Astrocyte (in vitro differentiated cells and primary cell): ENCODE data around the gene PRKCE. TPM values are rescaled to one million over a fixed set of nuclear protein-coding genes. Genes with fewer than 3 reads are reported as not detected.

Experiments used
- DNase-seq: peaks from one replicate; pipeline ENCODE4 v3.0.0-alpha.2; 2010; ENCODE audit warnings: low read depth
- FAIRE-seq: peaks from 2 replicates; lab custom pipeline; 2011; peaks lifted over from hg19 to GRCh38; lab: Jason Lieb, UNC
- H2AFZ ChIP-seq: 2 replicates; pipeline ENCODE4 v1.6.0; 2012; ENCODE audit warnings: low read depth, low read length, inconsistent platforms
- H3K27ac ChIP-seq: 2 replicates; pipeline ENCODE4 v1.5.1; 2011; ENCODE audit warnings: low read depth, low read length, inconsistent platforms
- H3K27me3 ChIP-seq: 2 replicates; pipeline ENCODE4 v1.6.0; 2011; ENCODE audit warnings: low read length, inconsistent platforms; ENCODE audit not compliant: insufficient read depth
- H3K36me3 ChIP-seq: 2 replicates; pipeline ENCODE4 v1.5.1; 2011; ENCODE audit warnings: low read length, inconsistent platforms; ENCODE audit not compliant: insufficient read depth
- H3K4me1 ChIP-seq: 2 replicates; pipeline ENCODE4 v1.5.1; 2011; ENCODE audit warnings: low read length, inconsistent platforms; ENCODE audit not compliant: insufficient read depth
- H3K4me2 ChIP-seq: 2 replicates; pipeline ENCODE4 v1.6.0; 2012; ENCODE audit warnings: low read length, inconsistent platforms
- H3K4me3 ChIP-seq: 2 replicates; pipeline ENCODE4 v1.5.1; 2011; ENCODE audit warnings: low read depth, mild to moderate bottlenecking, low read length, inconsistent platforms; ENCODE audit not compliant: insufficient read depth
- H3K79me2 ChIP-seq: 2 replicates; pipeline ENCODE4 v1.6.0; 2012; ENCODE audit warnings: mild to moderate bottlenecking, low read length, inconsistent platforms; ENCODE audit not compliant: insufficient read depth
- H3K9ac ChIP-seq: 2 replicates; pipeline ENCODE4 v1.6.0; 2012; ENCODE audit warnings: mild to moderate bottlenecking, low read length, inconsistent platforms
- H3K9me3 ChIP-seq: 2 replicates; pipeline ENCODE4 v1.5.1; 2012; ENCODE audit warnings: low read depth, mild to moderate bottlenecking, low read length, inconsistent platforms; ENCODE audit not compliant: insufficient read depth
- H4K20me1 ChIP-seq: 2 replicates; pipeline ENCODE4 v1.6.0; 2012; ENCODE audit warnings: low read length, inconsistent platforms; ENCODE audit not compliant: insufficient read depth
- H3K27ac Mint-ChIP-seq: one replicate; pipeline ENCODE4 v1.8.0; 2021; ENCODE audit warnings: mild to moderate bottlenecking, mixed read lengths; ENCODE audit not compliant: unreplicated experiment
- H3K27me3 Mint-ChIP-seq: one replicate; pipeline ENCODE4 v1.8.0; 2021; ENCODE audit warnings: low read depth, mixed read lengths; ENCODE audit not compliant: unreplicated experiment
- H3K36me3 Mint-ChIP-seq: one replicate; pipeline ENCODE4 v1.8.0; 2021; ENCODE audit warnings: low read depth, mixed read lengths; ENCODE audit not compliant: unreplicated experiment
- H3K4me1 Mint-ChIP-seq: one replicate; pipeline ENCODE4 v1.8.0; 2021; ENCODE audit warnings: low read depth, mixed read lengths; ENCODE audit not compliant: unreplicated experiment
- H3K4me3 Mint-ChIP-seq: one replicate; pipeline ENCODE4 v1.8.0; 2021; ENCODE audit warnings: mild to moderate bottlenecking, moderate library complexity, mixed read lengths; ENCODE audit not compliant: unreplicated experiment
- H3K9me3 Mint-ChIP-seq: one replicate; pipeline ENCODE4 v1.8.0; 2021; ENCODE audit warnings: mild to moderate bottlenecking, mixed read lengths; ENCODE audit not compliant: unreplicated experiment
- CTCF ChIP-seq: IDR thresholded peaks from 2 replicates; pipeline ENCODE4 v1.5.1; 2011; ENCODE audit warnings: low read depth, mild to moderate bottlenecking, inconsistent platforms, low read length, moderate library complexity; ENCODE audit not compliant: insufficient read depth
- EZH2 ChIP-seq: IDR thresholded peaks from 2 replicates; pipeline ENCODE4 v1.6.1; 2012; ENCODE audit warnings: mild to moderate bottlenecking, low read length, inconsistent platforms; ENCODE audit not compliant: insufficient read depth
- total RNA-seq: library from RNA; stranded (reverse); gene quantifications from 2 replicates; pipeline ENCODE4 v1.2.1, GENCODE V29; 2021

Gene PRKCE
- total RNA-seq, 1 donor from 2014 or later: 12.8 TPM

GRCh38 chr2:45796500-45796899 is 145.0 kb downstream of the PRKCE start:
- Mint-ChIP-seq H3K4me1 (no peaks in the 10 kb centered on the region), H3K36me3 (no peaks in the 10 kb centered on the region), H3K27me3 (peaks cover 20% of the 10 kb centered on the region), H3K4me3 (no peak overlapping the region), H3K9me3 (no peaks in the 10 kb centered on the region), H3K27ac (no peak overlapping the region)
- Histone ChIP-seq H3K27me3 (no peaks in the 10 kb centered on the region), H3K27ac (no peak overlapping the region), H3K9me3 (no peaks in the 10 kb centered on the region), H2AFZ (no peak overlapping the region), H4K20me1 (peaks cover 23% of the 10 kb centered on the region), H3K4me2 (no peak overlapping the region), H3K36me3 (no peaks in the 10 kb centered on the region), H3K4me1 (no peaks in the 10 kb centered on the region), H3K4me3 (no peak overlapping the region), H3K79me2 (no peaks in the 10 kb centered on the region), H3K9ac (no peak overlapping the region)
- TF ChIP-seq CTCF (no peak), EZH2 (no peak)
- no peak for DNase-seq
- no peak for FAIRE-seq

GRCh38 chr2:45797451-45798230 is 146.2 kb downstream of the PRKCE start:
- H3K27ac ChIP-seq: no peak overlapping the region
- H3K4me2 ChIP-seq: no peak overlapping the region
- DNase-seq: peak; percentile 59
- FAIRE-seq: no peak
- no peaks in the 10 kb centered on the region for H3K27me3 ChIP-seq
- no peak for TF ChIP-seq EZH2
- no peak for TF ChIP-seq CTCF
- H3K36me3 ChIP-seq: no peaks in the 10 kb centered on the region
- H4K20me1 ChIP-seq: peaks cover 13% of the 10 kb centered on the region
- no peaks in the 10 kb centered on the region for H3K9me3 Mint-ChIP-seq
- H3K9me3 ChIP-seq: no peaks in the 10 kb centered on the region
- no peaks in the 10 kb centered on the region for H3K4me1 Mint-ChIP-seq
- H3K4me3 Mint-ChIP-seq: no peak overlapping the region
- no peaks in the 10 kb centered on the region for H3K79me2 ChIP-seq
- H3K27me3 Mint-ChIP-seq: peaks cover 18% of the 10 kb centered on the region
- H2AFZ ChIP-seq: no peak overlapping the region
- H3K4me3 ChIP-seq: no peak overlapping the region
- no peak overlapping the region for H3K27ac Mint-ChIP-seq
- no peak overlapping the region for H3K9ac ChIP-seq
- H3K4me1 ChIP-seq: no peaks in the 10 kb centered on the region
- no peaks in the 10 kb centered on the region for H3K36me3 Mint-ChIP-seq
